ENCODE data around the gene RAB10. TPM values are rescaled to one million over a fixed set of nuclear protein-coding genes. Genes with fewer than 3 reads are reported as not detected.

RAB10 gene
- total RNA-seq, 1 donor from 2014 or later: 238 TPM

DNA sequence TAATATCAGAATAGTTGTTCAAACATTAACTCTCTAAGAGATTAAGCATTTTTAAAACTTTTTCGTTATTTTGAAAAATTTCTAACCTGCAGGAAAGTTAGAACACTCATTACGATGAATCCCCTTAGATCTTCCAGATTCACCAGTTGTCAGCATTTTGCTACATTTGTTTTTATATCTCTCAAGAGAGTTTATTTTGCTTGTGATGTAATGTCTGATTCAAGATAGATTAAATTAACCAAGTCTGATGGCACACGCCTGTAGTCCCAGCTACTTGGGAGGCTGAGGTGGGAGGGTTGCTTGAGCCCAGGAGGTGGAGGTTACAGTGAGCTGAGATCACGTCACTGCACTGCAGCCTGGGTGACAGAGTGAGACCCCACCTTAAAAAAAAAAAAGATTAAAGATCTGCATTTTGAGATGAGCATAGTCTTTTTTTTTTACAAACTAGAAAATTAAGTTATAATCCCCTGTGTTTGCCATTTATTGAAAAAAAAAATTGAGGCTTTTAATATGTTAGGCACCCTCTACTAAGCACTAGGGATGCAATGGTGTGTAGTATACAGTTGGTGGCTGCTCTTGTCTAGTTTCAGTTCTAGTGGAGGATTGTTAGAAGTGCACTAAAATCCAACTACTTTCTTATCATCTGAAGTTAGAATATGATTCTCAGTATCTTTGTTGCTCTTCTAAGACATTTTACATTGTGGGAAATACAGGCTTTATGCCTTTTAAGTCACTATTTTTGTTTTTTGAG, 20.9 kb downstream of the RAB10 start:
- Histone ChIP-seq H3K4me3 (no peak overlapping the region), H3K9me3 (ENCODE audit: low read depth) (no peaks in the 10 kb centered on the region), H3K9ac (no peak overlapping the region), H3K4me1 (no peaks in the 10 kb centered on the region), H3K4me2 (no peak overlapping the region), H4K20me1 (ENCODE audit: low read depth) (peaks cover 82% of the 10 kb centered on the region), H3K27ac (no peak overlapping the region), H2AFZ (replicated peaks) (no peak overlapping the region), H3F3A (ENCODE audit: low read depth) (no peaks in the 10 kb centered on the region), H3K36me3 (no peaks in the 10 kb centered on the region), H3K79me2 (ENCODE audit: low read depth) (peaks cover 100% of the 10 kb centered on the region), H3K27me3 (no peaks in the 10 kb centered on the region)
- Mint-ChIP-seq H3K36me3 (peaks cover 27% of the 10 kb centered on the region), H3K27me3 (ENCODE audit: insufficient read depth, low read depth) (peaks cover 7% of the 10 kb centered on the region), H3K27ac (no peak overlapping the region), H3K4me3 (no peak overlapping the region), H3K4me1 (no peaks in the 10 kb centered on the region), H3K9me3 (no peaks in the 10 kb centered on the region)
- no peak for DNase-seq (ENCODE audit: low spot score)
- TF ChIP-seq EZH2 (IDR thresholded peaks at IDR 0.05) (no peak), EZH2phosphoT487 (IDR thresholded peaks at IDR 0.05) (no peak)
- TF ChIP-seq, protein P1, sequence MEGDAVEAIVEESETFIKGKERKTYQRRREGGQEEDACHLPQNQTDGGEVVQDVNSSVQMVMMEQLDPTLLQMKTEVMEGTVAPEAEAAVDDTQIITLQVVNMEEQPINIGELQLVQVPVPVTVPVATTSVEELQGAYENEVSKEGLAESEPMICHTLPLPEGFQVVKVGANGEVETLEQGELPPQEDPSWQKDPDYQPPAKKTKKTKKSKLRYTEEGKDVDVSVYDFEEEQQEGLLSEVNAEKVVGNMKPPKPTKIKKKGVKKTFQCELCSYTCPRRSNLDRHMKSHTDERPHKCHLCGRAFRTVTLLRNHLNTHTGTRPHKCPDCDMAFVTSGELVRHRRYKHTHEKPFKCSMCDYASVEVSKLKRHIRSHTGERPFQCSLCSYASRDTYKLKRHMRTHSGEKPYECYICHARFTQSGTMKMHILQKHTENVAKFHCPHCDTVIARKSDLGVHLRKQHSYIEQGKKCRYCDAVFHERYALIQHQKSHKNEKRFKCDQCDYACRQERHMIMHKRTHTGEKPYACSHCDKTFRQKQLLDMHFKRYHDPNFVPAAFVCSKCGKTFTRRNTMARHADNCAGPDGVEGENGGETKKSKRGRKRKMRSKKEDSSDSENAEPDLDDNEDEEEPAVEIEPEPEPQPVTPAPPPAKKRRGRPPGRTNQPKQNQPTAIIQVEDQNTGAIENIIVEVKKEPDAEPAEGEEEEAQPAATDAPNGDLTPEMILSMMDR (IDR thresholded peaks at IDR 0.05): no peak

- no peak overlapping the region for H3K4me3 ChIP-seq
- peak; percentile 5 for DNase-seq (ENCODE audit: low spot score)
- Mint-ChIP-seq H3K27ac (no peak overlapping the region), H3K9me3 (no peaks in the 10 kb centered on the region), H3K4me1 (no peaks in the 10 kb centered on the region), H3K36me3 (peaks cover 10% of the 10 kb centered on the region), H3K27me3 (ENCODE audit: insufficient read depth, low read depth) (no peaks in the 10 kb centered on the region), H3K4me3 (no peak overlapping the region)
- no peaks in the 10 kb centered on the region for H3K4me1 ChIP-seq
- peaks cover 100% of the 10 kb centered on the region for H3K79me2 ChIP-seq (ENCODE audit: low read depth)
- TF ChIP-seq EZH2phosphoT487 (IDR thresholded peaks at IDR 0.05) (no peak), EZH2 (IDR thresholded peaks at IDR 0.05) (no peak)
- TF ChIP-seq, protein P1 (IDR thresholded peaks at IDR 0.05): no peak
- H3K27ac ChIP-seq: no peak overlapping the region
- H3K4me2 ChIP-seq: no peak overlapping the region
- no peaks in the 10 kb centered on the region for H3F3A ChIP-seq (ENCODE audit: low read depth)
- H3K9ac ChIP-seq: no peak overlapping the region
- H3K36me3 ChIP-seq: no peaks in the 10 kb centered on the region
- H3K9me3 ChIP-seq (ENCODE audit: low read depth): no peaks in the 10 kb centered on the region
- H4K20me1 ChIP-seq (ENCODE audit: low read depth): peaks cover 94% of the 10 kb centered on the region
- H3K27me3 ChIP-seq: no peaks in the 10 kb centered on the region
- no peak overlapping the region for H2AFZ ChIP-seq (replicated peaks)
Measured at GRCh38 chr2:26058390-26058789, 24.5 kb downstream of the RAB10 start.

DNA sequence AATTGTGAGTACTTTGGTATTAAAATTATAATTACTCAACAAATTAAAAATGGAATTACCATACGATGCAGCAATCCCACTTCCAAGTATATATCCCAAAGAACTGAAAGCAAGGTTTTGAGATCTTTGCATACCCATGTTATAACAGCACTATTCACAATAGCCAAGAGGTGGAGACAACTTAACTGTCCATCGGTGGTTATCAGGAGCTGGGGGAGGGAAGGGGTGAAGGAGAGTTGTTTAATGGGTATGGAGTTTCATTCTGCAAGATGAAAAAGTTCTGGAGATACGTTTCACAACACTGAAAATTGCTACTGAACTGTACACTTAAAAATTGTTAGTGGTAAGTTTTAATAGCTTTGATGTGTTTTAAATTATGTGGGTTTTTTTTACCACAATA, 25.7 kb downstream of the RAB10 start:
- no peak overlapping the region for H3K27ac ChIP-seq
- H3K9ac ChIP-seq: no peak overlapping the region
- no peaks in the 10 kb centered on the region for H3K27me3 Mint-ChIP-seq (ENCODE audit: insufficient read depth, low read depth)
- no peak overlapping the region for H3K4me3 ChIP-seq
- H3F3A ChIP-seq (ENCODE audit: low read depth): no peaks in the 10 kb centered on the region
- H3K4me1 Mint-ChIP-seq: no peaks in the 10 kb centered on the region
- no peak for DNase-seq (ENCODE audit: low spot score)
- H3K79me2 ChIP-seq (ENCODE audit: low read depth): peaks cover 100% of the 10 kb centered on the region
- H3K4me1 ChIP-seq: no peaks in the 10 kb centered on the region
- H3K27me3 ChIP-seq: no peaks in the 10 kb centered on the region
- H3K36me3 Mint-ChIP-seq: peaks cover 13% of the 10 kb centered on the region
- no peaks in the 10 kb centered on the region for H3K36me3 ChIP-seq
- H3K9me3 ChIP-seq (ENCODE audit: low read depth): no peaks in the 10 kb centered on the region
- H3K27ac Mint-ChIP-seq: no peak overlapping the region
- peaks cover 100% of the 10 kb centered on the region for H4K20me1 ChIP-seq (ENCODE audit: low read depth)
- TF ChIP-seq, protein P1 (IDR thresholded peaks at IDR 0.05): no peak
- TF ChIP-seq EZH2 (IDR thresholded peaks at IDR 0.05) (no peak), EZH2phosphoT487 (IDR thresholded peaks at IDR 0.05) (no peak)
- no peak overlapping the region for H2AFZ ChIP-seq (replicated peaks)
- no peaks in the 10 kb centered on the region for H3K9me3 Mint-ChIP-seq
- H3K4me2 ChIP-seq: no peak overlapping the region
- H3K4me3 Mint-ChIP-seq: no peak overlapping the region
